Measurements from ENCODE around the gene SMIM33.
A peak's percentile ranks its signal among the peaks of the same experiment; 100 is the strongest.
"Not testable (repeated sequence)": the region's sequence is repeated elsewhere in the genome, so short reads cannot be mapped to it uniquely, and the experiment has no call there.

SMIM33 gene

DNA sequence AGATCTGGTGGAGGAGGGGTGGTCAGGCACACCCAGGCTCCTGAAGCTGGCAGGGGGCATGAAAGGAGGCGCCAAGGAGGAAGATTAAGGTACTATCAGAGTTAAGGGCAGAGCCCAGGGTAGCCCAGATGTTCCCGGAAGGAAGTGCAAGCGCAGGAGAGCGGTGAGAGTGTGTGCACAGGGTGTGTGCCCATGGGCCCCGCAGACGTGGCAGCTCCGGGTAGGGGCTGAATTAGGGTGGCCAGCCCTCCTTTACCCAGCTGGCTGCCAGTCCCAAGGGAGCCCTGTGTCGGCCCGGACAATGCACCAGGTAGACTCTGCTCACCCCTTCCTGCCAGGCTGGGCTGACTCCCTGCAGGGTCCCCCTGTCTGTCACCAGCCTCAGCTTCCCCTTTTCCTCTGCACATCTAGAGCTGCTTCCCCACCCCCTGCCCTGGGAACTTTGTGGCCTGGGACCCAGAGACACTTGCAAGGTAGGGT, at the start of gene SMIM33:
SMIM33 (plus strand) TSS at position 184 of the 480 bp plus-strand sequence; CDS start at position 302, 118 bp downstream.
- DNase-seq = no peak

DNA sequence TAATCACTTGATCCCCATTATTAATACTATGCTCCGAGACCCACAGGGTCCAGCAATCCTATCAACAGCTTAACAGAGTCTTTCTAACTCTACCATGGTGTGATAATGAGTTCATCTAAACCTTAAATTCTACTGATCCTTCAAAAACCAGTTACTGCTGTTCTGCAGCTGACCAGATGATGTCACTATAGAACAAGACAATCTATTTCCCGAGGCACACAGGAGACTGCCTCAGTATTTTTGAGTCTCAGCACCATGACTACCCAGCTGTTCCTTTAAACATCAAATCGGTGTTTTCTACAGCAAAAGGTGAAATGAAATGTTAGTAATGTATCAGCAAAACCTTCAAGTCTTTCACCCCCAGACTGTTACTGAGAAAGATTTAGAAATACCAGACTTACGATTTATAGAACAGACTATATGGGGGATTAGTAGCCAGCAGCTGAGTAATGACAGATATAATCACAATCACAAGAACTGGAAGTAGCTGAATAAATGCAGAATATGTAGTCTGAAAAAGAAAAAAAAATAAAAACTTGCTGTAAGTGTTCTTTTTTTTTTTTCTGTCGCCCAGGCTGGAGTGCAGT, 48.4 kb upstream of the SMIM33 start:
- DNase-seq = peak; percentile 79

DNA sequence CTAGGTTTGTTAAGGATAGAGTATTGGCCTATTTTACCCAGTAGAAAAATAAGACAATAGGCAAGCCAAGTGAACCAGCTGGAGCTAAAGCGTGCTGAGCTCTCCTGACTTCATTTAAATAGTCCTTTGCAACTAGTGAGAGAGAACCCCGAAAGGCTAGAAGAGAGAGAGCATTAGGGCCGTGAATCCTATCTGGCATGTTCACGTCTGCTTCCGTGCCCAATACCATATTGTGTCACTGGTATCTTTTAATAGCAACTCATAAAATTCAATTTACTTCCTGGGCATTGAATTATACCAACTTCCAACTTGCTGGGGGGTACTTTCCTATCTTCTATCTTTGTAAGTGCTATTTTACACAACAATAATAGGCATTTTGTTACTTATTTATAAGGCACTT, 45.3 kb upstream of the SMIM33 start:
- DNase-seq = no peak

DNA sequence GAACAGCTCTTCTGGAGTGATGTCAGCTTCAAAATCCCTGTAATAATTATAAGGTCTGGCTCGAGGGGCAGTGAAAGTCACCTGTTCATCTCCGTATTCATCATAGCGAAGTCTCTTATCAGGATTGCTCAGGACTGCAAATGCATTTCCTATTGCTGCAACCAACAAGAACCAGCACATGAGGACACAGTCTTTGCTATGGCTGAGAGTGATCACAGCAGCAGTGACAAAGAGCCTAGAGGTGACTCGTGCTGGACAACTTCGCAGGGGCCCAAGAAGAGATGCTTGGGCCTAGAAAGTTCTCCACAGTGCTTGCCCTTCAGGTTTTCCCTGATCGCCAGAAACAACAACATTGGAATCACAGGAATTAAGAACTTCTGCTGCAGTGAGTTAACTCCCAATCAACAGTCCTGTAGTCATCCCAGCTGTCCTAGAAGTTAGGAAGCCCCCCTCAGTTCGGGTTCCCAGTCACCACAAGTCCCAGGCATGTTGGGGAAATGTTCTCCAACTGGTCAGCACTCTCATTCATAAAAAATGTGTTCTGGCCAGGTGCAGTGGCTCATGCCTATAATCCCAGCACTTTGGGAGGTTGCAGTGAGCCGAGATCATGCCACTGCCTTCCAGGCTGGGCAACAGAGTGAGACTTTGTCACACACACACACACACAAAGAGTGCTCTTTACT, 44.5 kb upstream of the SMIM33 start:
- no peak for DNase-seq

DNA sequence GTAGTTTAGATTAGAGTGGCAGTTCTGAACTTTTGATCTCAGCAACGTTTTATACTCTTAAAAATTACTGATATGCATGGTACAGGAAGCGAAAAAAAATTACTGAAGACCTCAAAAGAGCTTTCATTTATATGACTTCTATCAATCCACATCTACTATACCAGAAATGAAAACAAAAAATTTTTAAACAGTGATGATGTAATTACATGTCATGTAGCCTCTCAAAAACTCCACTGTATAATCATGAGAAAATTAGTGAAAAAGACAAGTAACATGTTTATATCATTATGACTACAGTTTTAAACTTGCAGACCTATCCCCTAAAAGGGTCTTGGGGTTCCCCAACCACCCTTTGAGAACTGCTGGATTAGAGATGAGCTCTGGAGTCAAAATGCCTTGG, 40.8 kb upstream of the SMIM33 start:
- DNase-seq = no peak

DNA sequence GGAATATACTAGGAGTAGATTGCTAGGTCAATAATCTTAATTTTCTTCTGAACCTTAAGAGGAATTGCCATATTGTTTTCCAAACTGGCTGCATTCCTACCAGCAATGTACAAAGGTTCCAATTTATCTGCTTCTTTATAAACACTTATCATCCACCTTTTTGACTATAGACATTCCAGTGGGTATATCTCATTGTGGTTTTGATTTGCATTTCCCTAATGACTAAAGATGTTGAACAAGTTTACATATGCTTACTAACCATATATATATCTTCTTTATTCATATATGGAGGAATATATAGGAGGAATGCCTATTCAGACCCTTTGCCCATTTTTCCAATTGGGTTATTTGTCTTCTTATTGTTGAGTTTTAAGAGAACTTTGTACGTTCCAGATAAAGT, 39.1 kb upstream of the SMIM33 start:
- DNase-seq = no peak

DNA sequence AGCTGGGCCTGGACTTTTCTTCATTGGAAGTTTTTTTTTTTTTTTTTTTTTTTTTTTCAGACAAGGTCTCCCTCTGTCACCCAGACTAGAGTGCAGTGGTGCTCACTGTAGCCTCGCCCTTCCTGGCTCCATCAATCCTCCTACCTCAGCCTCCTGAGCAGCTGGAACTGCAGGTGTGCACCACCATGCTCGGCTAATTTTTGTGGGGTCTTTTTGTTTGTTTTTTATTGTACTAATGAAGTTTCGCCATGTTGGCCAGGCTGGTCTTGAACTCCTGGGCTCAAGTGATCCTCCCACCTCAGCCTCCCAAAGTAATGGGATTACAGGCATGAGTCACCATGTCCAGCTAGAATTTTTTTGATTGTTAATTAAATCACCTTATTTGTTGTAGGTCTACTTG, 35.1 kb upstream of the SMIM33 start:
- DNase-seq = no peak

DNA sequence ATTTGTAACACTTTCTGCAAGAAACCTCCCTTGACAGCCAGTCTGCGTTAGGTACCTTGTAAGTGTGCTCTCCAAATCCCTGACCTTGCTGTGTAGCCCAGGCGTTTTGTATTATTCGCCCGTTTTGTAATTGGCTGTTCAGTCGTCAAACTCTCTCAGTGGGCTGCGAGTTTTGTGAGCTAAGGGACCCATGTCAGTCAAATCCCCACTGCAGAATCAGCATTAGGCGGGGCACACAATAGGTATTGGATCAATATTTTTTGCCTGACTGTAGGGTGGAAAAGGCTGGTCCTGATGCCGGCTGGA, 32.1 kb upstream of the SMIM33 start:
- DNase-seq = no peak

DNA sequence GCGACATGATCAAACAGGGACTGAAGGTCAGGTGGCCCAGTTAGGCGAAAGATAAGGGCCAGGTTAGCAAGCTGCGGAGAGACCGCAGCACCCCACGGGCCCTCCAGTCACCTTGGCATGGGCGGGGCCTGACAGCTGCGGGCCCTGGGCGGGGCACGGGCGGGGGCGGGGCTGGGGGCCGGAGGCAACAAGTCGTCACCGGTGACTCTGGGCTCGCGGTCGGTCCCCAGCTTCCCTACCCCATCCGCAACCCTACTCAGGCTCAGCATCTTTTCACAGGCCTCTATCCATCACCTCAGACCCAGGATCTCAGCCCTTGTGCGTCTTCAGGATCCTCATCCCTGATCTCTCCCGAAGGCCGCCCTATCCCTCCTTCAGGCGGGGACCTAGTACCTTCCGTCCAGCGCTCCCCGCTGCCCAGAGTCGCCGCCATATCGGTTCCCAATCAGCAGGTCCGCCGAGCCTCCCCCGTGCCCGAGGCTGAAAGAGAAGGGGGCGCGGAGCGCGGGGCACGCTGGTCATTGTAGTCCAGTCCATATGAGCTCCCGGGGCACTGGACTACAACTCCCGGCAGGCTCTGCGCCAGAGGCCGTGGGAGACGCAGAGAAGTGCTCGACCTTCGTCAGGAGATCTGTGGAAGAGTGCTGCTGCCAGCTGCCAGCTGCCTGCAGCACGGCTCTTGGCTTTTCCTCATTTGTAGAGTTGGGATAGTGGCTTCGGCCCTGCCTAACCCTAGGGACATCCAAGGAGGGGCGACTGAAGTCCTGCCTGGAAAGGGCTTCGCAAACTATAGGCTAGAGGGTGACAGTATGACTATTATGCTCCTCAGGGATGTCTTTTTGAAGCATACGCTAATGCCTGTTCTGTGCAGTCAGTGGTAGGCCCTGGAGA, 31.5 kb upstream of the SMIM33 start, which contains the start of gene DNAJC18:
DNAJC18 (minus strand) TSS at position 513 of the 891 bp plus-strand sequence; CDS start at position 433, 80 bp downstream.
- peak; percentile 97 for DNase-seq

DNA sequence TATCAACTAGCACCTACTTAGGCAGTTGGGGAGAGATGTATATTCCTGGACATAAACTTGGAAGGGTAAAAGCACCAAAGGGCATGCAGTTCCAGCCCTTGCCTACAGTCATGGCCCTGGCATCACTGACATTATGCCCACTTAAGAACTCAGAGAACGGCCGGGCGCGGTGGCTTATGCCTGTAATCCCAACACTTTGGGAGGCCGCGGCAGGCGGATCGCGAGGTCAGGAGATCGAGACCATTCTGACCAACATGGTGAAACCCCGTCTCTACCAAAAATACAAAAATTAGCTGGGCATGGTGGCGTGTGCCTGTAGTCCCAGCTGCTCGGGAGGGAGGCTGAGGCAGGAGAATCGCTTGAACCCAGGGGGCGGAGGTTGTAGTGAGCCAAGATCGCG, 30.4 kb upstream of the SMIM33 start:
- DNase-seq = not testable (repeated sequence)

DNA sequence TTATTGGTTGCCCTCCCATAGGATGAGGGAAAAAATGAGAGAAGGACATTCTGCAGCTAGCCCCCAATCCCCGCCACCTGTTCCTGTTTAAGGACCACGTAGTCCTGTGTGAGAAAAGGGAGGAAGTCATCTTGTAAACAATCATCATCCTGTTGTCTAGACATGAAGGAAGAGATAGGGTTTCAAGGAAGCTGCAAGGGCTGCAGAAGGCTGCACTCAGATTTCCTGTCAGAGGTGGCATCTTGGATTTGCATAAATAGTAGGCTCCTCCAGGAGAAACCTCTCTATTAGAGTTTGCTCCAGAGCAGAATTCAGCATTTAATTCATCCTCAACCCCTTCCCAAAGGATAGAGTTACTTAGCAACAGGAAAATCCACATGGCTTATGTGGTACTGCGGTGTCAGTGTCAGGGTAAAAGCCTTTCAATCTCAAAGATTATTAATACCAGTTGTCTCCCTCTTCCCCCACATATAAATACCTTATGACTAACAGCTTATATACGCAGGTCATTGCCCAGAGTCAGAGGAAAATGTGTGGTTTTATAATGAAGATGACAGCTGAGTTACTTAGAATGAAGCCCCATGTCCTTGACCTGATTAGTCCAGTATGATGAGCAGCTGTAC, 26.9 kb upstream of the SMIM33 start:
- DNase-seq = no peak

DNA sequence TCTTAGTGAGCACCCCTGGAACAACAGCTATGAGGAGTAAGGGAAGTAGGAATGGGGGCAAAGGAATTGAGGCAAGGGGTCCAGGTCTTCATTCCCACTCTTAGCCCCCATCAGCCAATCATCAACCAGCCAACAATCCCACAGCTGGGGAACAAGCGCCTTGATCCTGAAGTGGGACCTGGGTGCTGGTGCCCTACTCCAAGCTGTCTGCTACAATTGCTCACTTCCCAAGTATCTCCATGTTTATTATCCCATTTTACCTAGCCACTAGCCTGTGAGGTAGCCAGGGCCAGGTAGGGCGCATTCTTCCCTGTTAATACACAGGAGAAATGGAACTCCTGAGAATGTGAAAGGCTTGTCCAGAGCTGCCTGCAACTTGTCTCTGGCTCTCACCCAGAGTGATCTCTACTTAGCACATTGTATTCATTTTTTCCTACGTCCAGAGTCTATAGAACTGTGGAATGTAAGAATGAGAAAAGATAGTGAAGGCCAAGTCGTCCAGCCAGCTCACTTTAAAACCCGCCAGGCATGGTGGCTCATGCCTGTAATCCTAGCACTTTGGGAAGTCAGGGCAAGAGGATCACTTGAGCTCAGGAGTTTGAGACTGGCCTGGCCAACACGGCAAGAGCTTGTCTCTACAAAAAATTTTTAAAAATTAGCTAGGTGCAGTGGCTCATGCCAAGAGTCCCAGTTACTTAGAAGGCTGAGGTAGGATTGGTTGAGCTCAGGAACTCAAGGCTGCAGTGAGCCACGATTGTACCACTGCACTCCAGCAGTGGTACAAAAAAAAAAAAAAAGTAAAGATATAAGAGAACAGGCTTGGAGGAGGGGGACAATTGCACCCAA, 25.3 kb upstream of the SMIM33 start:
- no peak for DNase-seq

DNA sequence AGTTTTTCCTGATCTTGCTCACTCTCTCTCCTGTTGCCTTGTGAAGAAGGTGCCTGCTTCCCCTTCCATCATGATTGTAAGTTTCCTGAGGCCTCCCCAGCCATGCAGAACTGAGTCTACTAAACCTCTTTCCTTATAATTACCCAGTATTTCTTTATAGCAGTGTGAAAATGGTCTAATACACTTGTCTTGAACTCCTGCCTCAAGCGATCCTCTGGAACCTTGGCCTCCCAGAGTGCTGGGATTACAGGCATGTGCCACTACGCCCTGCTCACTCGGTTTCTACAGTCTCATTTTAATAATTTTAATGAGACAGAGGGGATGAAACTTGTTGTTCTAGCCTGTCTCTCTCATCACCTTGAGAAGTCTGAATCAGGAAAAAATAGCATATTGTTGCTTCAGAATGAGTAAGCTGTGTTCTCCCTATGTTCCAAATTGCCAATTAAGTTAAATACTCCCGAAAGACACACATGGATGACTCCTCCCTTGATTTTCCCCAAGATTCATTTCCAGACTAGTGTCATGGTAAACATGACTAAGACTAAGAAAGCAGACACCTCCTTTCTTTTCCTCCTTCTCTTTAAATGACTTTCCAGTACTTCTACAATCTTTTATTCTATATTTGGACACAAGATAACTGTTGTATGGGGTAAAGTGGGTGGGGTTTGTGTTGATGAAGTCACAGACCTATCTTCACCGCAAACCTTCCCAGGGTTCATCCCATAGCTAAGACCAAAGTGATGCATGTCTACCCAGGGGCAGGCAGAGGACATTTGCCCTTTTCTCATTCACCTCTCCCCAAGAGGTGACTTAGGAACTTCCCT, 23.6 kb upstream of the SMIM33 start:
- DNase-seq = no peak

DNA sequence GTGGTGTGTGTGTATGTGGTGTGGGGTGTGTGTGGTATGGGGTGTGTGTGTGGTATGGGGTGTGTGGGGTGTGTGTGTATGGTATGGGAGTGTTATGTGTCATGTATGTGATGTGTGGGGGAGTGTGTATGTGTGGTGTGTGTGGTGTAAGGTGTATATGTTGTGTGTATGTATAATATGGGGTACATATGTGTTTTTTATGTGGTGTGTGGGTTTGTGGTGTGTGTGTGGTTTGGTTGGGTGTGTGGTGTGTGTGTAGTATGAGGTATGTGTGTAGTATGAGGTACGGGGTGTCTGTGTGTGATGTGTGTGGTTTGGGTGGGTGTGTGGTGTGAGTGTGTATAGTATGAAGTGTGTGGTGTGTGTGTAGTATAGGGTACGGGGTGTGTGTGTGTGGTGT, 19.6 kb upstream of the SMIM33 start:
- no peak for DNase-seq

DNA sequence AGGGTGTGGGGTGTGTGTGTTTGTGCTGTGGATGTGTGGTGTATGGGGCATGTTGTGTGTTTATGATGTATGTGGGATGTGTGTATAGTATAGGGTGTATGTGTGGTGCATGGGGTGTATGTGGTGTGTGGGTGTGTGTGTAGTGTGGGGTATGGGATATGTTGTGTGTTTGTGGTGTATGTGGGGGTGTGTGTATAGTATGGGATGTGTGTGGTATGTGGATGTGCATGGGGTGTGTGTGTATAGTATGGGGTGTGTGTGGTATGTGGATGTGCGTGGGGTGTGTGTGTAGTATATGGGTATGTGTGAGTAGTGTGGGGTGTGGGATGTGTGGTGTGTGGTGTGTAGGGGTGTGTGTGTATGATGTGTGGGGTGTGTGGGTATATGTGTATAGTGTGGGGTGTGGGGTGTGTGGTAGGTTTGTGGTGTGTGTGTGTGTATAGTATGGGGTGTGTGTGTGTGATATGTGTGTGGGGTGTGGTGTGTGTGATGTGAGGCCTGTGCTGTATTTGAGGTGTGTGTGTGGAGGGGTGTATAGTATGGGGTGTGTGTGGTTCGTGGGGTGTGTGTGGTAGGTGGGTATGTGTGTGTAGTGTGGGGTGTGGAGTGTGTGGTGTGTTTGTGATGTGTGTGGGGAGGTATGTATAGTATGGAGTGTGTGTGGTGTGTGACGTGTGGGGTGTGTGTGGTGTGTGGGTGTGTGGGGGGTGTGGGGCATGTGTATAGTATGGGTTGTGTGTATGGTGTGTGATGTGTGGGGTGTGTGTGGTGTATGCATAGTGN, 18.7 kb upstream of the SMIM33 start:
- DNase-seq = no peak

DNA sequence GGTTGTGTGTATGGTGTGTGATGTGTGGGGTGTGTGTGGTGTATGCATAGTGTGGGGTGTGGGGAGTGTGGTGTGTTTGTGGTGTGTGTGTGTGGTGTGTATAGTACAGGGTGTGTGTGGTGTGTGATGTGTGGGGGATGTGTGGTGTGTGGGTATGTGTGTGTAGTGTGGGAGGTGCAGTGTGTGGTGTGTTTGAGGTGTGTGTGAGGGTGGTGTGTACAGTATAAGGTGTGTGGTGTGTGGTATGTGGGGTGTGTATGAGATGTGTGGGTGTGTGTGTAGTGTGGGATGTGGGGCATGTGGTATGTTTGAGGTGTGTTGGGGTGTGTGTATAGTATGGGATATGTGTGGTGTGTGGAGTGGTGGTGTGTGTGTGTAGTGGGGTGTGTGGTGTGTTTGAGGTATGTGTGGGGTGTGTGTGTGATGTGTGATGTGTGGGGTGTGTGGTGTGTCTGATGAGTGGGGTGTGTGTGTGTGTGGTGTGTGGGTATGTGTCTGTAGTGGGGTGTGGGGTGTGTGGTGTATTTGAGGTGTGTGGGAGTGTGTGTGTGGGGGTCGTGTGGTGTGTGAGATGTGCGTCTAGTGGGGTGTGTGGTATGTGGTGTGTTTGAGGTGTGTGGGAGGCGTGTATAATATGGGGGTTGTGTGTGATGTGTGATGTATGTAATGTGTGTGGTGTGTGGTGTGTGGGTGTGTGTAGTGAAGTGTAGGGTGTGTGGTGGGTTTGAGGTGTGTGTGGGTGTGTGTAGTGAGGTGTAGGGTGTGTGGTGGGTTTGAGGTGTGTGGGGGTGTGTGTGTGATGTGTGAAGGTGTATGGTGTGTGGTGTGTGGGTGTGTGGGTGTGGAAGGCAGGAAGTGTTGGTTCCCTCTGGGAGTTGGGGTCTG, 16.9 kb upstream of the SMIM33 start:
- DNase-seq = no peak

DNA sequence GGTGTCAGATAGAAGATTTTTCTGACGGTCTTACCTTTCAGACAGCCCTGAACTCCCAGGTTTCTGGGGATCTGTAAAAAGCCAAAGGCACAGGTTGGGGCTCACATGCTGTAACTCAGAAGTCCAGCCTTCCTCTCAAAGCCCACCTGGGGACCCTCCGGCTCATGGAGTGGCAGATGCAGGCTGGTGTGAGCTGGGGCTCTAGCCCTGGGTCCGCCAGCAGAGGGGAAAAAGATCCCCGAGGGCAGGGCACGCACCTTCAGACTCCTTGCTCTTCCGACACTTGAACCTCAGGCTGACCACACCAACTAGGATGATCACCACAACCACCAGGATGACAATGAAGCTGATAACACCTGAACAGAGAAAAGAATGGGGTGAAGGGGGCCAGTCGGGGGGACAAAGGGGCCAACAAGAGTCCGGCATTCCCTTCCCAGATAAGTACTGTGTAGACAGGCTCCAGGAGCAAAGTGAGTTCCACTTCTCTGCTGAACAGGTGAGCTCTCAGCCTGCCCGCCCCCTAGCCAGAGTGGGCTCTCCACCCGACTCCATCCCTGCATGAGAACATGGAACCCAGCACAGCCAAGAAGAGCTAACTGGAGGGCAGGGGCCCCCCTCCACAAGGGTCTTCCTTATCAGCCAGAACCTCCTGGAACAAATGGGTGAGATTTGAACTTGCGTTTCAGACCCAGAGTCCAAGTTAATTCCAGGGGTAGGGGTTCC, 16.1 kb upstream of the SMIM33 start:
- no peak for DNase-seq

DNA sequence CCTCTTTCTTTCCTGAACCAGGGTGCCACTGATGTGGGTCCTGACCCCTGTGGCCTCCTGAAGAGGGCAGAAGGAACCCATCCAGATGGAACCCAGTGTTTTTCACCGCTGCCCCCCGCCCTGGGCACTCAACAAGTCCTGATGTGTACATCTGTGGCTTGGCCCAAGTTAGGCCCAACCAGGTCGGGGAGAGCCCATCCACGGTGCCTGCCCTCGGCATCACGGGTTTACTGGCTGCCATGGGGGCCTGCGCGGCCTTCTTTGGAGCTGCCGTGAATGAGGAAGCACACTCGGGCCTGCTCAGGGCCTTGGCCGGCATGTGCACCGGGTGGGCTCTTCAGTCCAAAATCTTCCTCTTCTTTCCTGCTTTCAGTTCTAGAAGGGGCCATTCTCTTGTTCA, 14.0 kb upstream of the SMIM33 start:
- no peak for DNase-seq

DNA sequence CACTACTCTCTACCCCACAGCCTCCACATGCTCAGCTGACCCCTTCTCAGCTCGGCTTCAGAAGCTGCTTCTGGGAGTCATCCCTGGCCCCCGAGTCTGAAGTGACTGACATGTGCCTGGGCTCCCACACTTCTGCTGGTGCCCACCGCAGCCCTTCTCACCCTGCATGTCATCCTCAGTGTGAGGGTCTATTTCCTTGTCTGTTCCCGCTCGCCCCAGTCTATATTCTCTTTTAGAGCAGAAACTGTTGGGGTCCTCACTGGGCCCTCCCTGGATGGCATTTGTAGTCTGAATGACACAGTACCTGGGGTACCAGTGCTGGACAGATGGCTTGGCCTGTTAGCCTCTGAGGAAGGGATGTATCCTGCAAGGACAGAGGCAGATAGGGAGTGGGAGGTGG, 13.6 kb upstream of the SMIM33 start:
- no peak for DNase-seq

Data from NCI-H345 (cell line).